NK-92 (cell line): ENCODE results near the gene CAMTA1.
"Not testable (repeated sequence)": the region's sequence is repeated elsewhere in the genome, so short reads cannot be mapped to it uniquely, and the experiment has no call there.

Source experiments
- DNase-seq: peaks from one replicate; lab custom pipeline; 2025; ENCODE audit not compliant: unreplicated experiment; lab: John Stamatoyannopoulos, UW

Gene CAMTA1

DNA sequence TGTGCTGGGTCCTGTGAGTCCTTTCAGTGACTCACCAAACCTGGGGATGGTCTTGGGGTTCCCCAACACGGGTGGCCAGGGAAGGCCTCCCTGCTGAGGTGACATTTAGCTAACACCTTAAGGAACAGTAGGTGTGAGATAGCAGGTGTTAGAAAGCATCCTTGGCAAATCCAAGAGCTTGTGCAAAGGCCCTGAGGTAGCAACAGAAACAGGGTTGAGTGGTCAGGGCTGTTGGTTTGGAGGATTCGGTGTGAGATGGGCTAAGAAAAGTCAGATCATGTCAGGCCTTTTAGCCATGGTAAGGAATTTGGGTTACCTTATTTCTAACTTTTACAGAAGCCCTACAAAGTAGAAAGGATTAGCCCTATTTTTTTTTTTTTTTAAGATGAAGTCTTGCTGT lies 343.0 kb downstream of the CAMTA1 start:
- DNase-seq = no peak

DNA sequence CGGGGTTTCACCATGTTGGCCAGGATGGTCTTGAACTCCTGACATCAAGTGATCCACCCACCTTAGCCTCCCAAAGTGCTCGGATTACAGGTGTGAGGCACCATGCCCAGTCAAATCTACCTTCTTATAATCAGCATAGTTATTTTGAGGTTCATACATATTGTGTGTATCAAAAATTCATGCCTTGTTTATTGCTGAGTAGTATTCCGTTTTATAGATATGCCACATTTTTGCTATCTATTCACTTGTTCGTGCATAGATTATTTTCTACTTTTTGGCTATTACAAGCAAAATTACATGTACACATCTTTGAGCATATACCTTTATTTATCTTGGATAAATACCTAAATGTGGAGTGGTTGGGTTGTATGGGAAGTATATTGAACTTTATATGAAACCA lies 344.9 kb downstream of the CAMTA1 start:
- DNase-seq = no peak

DNA sequence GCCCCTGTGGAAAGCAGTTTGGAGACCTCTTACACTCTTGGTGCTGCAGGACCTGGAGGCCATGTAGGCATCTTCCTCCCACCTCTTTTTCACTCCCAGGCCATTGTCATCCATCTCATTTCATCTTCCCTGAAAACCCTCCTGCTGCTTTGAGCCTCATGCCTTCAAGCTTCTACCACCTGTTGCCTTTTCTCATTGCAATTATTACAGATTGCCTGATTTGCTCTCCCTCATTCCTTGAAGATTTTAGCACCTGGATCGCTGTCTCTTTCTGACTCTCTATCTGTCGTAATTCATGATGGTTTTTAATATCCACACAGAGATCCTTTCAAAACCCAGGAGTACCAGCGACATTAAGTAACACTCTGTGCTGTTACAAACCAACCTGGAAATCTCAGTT lies 350.2 kb downstream of the CAMTA1 start:
- DNase-seq = no peak

DNA sequence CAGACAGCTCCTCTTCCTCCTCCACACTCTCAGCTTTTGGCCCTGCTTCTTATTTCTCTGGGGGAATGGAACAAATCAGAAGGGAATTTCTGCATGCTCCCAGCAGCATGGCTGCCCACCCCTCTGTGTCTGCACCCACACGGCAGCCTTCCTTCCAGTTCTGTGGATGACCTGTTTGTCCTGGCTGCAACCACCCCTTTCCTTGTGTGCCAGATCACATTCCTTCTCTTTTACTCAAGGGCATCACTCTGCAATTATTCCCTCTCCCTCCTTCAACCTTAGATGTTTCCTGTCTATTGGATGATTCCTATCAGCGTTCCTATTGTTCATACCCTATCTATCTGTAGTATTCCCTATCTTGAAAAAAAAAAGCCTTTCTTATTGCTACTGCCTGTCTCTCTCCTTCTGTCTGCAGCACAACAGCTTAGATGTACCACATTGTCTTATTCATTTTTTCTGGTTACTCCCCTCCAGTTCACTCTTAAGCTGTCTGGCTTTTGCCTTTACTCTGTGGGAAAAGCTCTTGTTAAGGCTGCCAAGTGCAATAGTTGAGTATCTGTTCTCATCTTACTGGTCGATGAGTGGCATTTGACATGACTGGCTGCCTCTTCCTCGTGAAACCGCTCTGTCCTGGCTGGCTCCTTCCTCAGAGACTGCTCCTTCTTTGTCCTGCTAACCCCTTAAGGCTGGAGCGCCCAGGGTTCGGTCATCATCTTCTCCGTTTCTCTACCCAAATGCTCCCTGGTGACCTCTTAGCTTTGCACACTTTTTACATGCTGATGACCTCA lies 351.1 kb downstream of the CAMTA1 start:
- no peak for DNase-seq

DNA sequence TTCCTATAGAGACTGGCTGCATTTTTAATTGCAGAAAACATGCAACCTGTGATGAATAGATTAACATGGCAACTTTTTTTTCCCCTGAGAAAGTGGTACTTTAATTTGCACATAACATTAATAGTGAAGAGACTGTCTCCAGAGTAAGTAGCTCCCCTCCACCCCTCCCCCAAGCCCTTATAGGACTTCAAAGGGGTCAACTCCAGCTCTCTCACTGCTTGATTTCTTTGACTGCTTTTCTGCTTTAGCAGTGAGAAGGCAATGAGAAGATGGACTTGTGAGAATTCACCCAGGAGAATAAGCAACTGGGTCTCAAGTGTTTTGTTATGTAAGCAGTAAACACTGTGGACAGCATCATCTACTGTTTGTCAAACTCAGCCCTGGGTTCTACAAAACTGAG lies 355.0 kb downstream of the CAMTA1 start:
- DNase-seq = no peak

DNA sequence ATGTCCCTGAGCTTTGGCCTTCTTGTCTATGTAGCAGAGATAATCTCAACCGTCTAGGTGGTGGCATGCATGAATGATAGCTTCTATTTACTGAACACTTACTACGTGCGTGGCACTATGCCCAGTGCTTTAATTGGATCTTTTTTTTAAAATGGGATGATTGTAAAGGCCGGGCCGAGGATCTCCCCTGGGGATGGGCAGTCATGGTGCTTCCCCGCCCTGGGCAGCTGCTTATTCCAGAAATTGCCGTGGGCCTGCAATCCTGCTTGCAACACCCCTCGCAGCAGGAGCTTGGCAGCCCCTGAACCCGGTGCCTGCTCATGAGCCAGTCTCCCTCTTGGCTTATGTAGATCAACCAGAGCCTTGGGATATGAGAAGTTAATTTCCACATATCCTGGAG lies 360.7 kb downstream of the CAMTA1 start:
- no peak for DNase-seq

DNA sequence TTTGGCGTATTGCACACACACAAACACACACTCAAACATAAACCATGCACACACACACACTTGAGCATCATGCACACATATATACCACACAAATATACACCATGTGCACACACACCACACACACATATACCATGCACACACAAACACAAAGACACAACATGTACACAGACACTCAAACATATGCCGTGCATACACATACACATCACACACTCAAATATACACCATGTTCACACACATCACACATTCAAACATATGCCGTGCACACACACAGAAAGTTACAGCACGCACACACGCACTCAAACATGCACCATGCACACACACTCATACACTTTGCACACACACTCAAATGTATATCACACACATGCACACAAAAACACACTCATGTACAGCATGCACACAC lies 361.5 kb downstream of the CAMTA1 start:
- no peak for DNase-seq

DNA sequence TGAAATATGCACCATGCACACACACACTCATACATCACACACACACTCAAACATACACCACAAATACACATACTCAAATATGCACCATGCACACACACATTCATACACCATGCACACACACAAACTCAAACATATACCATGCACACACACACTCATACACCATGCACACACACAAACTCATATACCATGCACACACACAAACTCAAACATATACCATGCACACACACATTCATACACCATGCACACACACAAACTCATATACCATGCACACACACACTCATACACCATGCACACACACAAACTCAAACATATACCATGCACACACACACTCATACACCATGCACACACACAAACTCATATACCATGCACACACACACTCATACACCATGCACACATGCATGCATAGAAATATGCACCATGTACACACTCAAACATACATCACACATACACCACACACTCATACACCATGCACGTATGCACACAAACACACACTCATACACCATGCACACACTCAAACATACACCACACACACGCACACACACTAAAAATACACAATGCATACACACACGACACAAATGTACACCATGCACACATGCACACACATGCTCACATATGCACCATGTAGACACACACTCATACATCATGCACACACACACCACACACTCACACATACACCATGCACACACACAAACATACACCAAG lies 362.5 kb downstream of the CAMTA1 start:
- not testable (repeated sequence) for DNase-seq

DNA sequence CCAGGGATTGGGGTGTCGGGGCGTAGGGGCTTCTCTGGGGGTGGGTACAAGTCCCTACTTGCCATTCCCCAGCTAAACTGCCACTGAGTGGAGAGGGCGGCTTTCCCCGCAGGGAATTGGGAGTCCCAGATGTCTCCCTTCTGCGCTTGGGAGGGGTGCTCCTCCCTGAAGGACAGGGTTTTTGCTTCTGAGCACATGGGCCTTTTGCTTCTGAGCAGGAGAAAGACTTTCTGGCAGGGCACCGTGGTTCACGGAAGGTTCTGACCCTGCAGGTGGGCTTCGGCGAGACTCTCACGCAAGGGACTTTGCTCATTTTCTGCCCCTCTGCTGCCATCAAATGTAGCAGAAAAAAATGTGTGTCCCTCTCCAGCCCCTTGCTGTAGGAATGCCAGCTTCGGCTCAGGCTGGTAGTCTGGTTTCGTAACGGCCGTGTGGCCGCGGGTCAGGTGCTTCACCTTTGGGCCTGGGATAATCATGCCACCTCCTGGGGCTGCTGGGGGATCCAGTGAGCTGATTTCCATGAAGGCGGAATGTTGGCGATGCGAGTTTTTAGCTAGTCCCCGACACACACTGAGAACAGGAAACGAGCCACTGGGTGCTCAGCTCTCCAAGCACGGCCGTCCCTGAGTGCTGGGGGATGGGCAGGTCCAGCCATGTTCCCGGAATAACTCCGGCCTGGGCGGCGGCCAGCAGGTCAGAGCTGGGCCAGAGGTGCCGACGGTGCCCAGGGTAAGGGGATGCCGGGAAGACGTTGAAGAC lies 364.0 kb downstream of the CAMTA1 start:
- DNase-seq = no peak

DNA sequence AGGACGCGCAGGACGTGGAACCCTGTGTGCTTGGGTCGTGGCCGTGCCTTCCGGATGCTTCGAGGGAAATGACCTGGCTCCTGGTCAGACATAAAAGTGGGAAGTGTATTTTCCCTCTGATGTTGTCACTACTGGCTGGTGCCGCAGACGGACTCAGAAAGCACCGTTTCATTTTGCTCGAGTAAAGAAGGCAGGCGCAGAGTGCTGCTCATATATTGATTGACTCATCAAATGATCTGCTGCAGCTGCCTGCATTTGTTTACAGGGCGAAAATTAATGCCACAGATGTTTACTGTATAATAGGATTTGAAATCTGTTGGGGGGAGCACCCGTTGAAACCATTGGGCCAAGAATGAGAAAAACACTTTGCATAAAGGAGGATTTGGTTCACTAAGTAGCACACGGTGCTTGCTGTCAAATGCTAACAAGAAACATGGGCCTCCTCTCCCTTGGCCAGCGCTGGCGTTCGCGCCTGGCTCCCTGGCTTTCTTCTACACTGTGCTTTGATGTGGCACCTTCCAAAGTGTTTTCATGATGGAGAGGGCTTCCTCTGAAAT lies 365.5 kb downstream of the CAMTA1 start:
- no peak for DNase-seq

DNA sequence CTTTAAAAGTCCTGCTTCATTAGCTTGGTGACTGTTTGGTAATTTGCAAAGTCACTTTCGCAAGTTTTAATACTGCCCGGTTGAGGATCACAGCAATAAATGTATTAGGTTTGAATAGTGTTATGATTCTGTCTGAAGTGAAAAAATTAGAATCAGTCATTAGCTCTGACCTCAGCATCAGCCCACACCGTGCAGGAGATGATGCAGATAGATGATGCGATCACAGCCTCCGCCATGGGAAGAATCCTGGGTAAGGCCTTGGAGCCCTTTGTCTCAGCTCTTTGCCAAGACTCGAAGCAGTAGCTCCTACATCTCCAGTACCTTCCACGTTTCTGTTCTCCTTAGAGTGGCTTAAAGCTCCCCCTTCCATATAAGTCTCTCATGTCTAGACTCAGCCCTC lies 366.7 kb downstream of the CAMTA1 start:
- no peak for DNase-seq

DNA sequence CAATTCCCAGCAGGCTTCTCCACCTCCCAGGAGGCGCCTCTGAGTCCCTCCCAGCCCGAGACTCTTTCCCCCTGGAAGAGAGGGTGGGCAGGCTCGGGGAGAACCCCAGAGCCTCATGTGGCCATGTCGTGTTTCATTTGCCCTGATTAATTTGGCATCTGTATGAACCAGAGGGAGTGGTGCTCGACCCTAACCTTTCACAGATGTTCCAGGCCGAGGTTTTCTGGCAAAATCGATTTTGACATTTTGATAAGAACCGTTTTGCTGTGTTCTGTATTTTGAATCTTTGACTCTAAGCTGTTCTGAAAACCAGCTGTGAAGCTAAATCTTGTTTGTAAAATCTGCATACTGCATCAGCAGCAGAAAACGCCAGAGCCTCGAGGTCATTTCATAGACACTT lies 367.4 kb downstream of the CAMTA1 start:
- no peak for DNase-seq

DNA sequence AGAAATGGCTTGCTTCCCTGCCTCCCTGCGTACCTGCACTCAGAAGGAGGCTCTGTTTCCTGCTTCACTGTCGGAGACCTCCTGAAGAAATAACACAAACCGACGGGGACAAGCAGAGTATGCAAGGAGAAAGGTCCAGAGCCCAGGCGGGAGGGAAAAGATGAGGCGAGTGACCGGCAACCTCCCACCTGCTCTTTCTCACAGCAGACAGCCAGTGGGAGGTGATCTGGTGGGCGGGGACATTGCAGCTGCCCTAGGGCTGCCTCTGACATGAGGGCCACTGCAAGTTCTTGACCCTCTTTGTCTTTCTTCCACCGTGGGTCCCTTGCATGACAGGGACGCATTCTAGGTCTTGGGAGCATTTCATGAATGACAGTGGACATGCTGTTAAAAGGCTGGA lies 368.2 kb downstream of the CAMTA1 start:
- no peak for DNase-seq

DNA sequence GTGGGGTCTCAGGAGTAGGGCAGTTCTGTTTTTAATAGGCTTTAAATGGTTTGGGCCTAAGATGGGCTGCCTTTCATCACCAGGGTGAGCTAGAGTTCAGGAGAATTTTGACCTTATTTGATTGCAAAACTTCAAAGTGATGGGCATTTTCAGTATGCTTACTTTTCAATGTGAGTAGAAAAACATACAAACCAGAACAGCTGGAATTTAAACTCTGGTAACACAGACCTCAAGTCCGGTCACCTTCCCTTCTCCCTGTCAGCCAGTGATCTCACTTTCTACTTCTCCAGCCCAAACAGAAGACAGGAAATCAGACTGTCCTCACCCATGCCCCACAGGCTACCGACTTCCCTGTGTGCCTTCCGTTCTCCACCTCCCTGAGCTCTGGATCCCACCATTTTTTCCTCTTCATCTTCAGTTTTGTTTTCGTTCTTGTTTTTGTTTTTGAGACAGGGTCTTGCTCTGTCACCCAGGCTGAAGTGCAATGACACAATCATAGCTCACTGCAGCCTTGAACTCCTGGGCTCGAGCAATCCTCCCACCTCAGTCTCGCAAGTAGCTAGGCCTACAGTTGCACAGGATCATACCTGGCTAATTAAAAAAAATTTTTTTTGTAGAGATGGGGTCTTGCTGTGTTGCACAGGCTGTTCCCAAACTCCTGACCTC lies 374.0 kb downstream of the CAMTA1 start:
- DNase-seq = no peak

DNA sequence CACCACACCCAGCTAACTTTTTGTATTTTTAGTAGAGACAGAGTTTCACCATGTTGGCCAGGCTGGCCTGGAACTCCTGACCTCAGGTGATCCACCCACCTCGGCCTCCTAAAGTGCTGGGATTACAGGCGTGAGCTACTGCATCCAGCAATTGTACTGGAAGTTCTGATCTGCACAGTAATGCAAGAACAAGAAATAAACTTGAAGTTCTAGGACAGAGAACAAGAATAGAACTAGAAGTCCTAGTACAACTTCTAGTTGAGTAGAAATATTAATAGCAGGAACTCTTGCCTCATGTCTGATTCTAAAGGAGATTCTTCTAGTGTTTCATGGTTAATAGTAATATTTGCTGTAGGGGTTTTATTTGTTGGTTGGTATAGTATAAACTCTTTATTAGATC lies 383.3 kb downstream of the CAMTA1 start:
- DNase-seq = not testable (repeated sequence)

DNA sequence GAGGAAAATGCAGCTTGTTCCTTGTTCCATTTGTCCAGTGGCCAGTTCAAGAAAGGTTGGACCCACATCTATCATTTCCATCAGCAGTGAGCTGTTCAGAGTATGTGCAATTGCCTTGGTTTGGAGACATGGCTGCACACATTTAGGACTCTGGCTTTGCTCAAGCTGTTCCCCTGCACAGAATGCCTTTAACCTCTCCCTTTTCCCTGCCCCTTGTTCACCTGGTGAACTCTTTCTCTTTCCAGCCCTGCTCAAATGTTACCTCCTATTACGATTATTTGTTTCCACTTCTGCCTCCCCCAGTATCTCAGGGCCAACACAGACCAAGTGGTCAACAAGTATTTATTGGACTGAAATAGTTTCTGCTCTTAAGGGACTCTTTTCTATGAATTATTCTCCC lies 385.9 kb downstream of the CAMTA1 start:
- DNase-seq = no peak

DNA sequence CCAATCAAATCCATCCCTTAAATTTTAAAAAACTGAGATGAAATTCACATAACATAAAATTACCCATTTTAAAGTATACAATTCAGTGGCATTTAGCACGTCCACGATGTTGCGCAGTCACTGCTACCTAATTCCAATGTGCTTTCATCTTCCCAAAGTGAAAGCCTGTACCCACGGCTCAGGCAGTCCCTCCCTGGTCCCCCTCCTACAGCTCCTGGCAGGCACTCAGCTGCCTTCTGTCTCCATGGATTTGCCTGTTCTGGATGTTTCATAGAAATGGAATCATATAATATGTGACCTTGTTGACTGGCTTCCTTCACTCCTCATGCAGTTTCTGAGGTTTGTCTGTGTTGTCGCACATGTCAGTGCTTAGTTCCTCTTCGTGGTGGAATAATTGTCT lies 386.3 kb downstream of the CAMTA1 start:
- no peak for DNase-seq

DNA sequence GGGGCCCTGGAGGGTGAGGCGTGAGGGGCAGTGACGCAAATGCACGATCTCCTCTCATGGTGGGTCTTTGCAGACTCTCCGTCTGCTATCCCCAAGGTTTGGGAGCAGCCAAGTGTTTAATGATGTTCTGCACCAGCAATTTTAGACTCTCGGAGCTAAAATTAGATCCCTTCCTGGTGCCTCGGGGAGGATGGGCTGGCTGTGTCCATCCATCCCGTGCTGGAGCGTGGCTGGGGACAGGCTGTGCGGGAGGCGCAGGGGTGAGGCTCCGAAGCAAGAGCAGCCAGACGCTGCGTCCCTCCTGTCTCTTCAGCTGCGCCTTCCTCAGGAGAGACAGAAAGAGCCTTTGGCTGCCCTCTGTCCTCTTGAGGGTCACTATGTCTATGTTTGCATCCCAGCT lies 387.6 kb downstream of the CAMTA1 start:
- DNase-seq = no peak

DNA sequence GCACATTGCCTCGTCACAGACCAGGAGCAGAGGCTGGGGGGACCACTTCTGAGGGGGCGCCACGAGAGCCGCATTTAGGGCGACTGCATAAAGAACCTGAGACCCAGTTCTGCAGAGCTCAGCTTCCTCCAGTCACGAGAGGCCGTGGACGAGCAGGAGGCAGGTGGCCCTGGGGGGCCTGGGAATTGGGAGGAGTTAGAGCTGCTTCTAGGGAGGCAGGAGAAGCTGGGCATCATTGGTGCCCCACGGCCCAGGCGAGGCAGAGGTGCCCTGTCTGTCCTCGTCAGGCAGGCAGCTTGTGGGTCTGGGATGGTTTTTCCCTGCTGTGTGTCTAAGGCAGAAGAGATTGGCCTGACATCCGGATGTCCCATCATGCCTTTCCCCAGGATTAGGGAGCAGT lies 389.3 kb downstream of the CAMTA1 start:
- DNase-seq = no peak

DNA sequence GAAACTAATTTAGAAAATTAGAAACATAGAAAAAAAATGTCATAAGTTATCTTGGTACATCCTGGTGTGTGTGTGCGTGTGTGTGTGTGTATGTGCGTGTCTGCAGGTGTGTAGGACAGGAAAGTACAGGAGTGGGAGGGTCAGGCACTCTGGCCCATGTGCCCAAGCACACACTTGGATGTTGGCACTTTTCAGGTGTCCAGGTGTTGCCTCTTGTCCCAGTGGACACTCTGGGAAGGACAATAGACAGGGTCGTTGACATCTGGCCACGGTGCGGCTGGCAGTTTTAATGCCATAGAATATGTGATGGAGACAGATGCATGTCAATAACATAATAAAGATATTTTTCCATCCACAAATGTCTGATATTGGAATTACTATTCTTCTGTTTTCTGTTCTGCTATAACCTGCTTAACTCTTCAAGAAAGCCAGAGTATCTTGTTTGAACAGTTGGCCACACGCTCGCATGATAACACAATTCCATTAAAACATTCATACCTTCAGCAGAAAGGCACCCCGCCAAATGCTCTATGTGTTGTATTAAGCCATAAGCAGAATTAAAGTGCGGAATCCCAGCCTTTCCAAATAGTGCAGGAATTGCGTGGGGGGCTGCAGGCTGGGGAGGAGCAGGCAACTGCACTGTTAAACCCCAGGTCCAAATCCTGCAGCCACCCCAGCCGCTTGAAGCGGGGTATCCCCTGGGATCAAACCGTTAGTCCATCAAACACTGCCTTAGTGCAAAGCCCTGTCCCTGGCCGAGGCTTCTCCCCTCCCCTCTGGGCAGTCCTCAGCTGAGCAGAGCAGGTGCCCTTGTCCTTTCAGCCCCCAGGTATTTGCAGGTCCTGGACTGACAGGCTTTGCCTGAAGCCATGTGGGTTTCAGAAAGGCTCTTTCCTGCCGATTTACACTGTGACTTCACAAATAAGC lies 390.0 kb downstream of the CAMTA1 start:
- DNase-seq = no peak
